ENCODE results near the gene HS6ST3.

HS6ST3 gene

DNA sequence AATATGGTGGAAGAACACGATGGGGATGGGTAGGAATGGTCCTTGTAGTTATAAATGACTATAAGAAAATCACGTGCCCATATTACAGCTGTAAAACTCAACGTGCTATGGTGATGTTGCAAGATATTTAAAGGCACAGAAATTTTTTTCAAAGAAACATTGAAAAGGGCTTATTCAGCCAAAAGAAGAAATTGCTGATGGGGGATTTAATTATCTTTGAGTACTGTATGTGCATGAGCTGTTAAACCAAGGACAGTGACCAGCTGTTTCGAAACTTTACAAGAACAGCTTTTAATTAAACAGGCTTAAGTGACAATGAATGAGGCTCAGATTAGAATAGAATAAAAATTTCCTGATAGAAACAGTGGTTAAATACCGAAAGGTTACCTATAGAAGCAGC, 339.0 kb downstream of the HS6ST3 start:
- Histone ChIP-seq H3K9me3 (ENCODE audit: insufficient read depth, low read length) (no peaks in the 10 kb centered on the region), H3K79me2 (ENCODE audit: low read length) (no peaks in the 10 kb centered on the region), H3K4me2 (ENCODE audit: low read length) (no peak overlapping the region), H3K4me1 (ENCODE audit: low read length) (no peaks in the 10 kb centered on the region), H3K9ac (ENCODE audit: low read length) (no peak overlapping the region), H4K20me1 (ENCODE audit: insufficient read depth, low read length) (no peaks in the 10 kb centered on the region), H2AFZ (ENCODE audit: low read depth, low read length) (no peak overlapping the region), H3K4me3 (ENCODE audit: low read length) (no peak overlapping the region), H3K27ac (ENCODE audit: low read length) (no peak overlapping the region), H3K36me3 (replicated peaks; ENCODE audit: low read depth, low read length) (no peaks in the 10 kb centered on the region), H3K27me3 (ENCODE audit: low read depth, low read length) (no peaks in the 10 kb centered on the region)
- no peak for TF ChIP-seq EZH2phosphoT487 (IDR thresholded peaks at IDR 0.05; ENCODE audit: low read depth)
- TF ChIP-seq, protein P1, sequence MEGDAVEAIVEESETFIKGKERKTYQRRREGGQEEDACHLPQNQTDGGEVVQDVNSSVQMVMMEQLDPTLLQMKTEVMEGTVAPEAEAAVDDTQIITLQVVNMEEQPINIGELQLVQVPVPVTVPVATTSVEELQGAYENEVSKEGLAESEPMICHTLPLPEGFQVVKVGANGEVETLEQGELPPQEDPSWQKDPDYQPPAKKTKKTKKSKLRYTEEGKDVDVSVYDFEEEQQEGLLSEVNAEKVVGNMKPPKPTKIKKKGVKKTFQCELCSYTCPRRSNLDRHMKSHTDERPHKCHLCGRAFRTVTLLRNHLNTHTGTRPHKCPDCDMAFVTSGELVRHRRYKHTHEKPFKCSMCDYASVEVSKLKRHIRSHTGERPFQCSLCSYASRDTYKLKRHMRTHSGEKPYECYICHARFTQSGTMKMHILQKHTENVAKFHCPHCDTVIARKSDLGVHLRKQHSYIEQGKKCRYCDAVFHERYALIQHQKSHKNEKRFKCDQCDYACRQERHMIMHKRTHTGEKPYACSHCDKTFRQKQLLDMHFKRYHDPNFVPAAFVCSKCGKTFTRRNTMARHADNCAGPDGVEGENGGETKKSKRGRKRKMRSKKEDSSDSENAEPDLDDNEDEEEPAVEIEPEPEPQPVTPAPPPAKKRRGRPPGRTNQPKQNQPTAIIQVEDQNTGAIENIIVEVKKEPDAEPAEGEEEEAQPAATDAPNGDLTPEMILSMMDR (IDR thresholded peaks at IDR 0.05; ENCODE audit: low read depth, low read length): no peak

DNA sequence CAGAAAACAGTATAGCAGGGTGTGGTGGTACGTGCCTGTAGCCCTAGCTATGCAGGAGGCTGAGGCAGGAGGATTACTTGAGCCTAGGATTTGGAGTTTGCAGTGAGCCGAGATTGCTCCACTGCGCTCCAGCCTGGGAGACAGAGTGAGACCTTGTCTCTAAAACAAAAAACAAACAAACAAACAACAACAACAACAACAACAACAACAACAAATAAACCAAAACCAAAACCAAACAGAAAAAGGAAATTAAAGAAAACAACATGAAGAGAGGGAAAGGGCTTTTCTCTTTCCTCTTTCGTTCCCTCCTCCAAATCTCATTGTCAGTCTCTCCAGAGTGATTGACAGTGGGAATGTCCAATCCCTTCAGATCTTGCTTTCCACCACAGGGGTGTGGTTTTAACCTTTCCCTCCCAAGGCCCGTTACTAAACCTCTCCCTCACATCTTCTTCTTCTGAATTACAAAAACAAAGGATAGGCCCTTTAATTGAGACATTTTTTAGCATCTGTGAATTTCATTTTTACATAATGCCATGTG, 341.2 kb downstream of the HS6ST3 start:
- Histone ChIP-seq H2AFZ (ENCODE audit: low read depth, low read length) (no peak overlapping the region), H3K4me3 (ENCODE audit: low read length) (no peak overlapping the region), H3K9me3 (ENCODE audit: insufficient read depth, low read length) (no peaks in the 10 kb centered on the region), H3K4me1 (ENCODE audit: low read length) (no peaks in the 10 kb centered on the region), H3K27ac (ENCODE audit: low read length) (no peak overlapping the region), H3K9ac (ENCODE audit: low read length) (no peak overlapping the region), H3K4me2 (ENCODE audit: low read length) (no peak overlapping the region), H4K20me1 (ENCODE audit: insufficient read depth, low read length) (no peaks in the 10 kb centered on the region), H3K27me3 (ENCODE audit: low read depth, low read length) (no peaks in the 10 kb centered on the region), H3K79me2 (ENCODE audit: low read length) (no peaks in the 10 kb centered on the region), H3K36me3 (replicated peaks; ENCODE audit: low read depth, low read length) (no peaks in the 10 kb centered on the region)
- no peak for TF ChIP-seq EZH2phosphoT487 (IDR thresholded peaks at IDR 0.05; ENCODE audit: low read depth)
- TF ChIP-seq, protein P1 (IDR thresholded peaks at IDR 0.05; ENCODE audit: low read depth, low read length): no peak

DNA sequence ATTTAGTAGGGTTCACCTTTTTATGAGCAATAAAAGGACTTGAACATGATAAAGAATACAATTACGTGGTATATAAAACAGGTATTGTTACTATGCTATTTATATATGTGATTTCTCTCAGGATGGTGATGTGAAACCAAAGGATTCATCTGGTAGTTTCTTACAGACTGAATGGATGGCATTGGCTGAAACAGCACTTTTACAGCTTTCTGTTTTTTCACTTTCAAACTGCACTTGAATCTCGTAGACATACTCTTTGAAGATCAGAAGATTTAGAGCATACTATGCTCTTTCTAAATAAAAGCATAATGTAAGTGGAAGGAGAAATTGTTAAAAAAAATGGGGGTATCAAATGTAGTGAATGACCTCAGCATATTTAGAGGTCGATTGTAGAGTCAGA, 354.8 kb downstream of the HS6ST3 start:
- Histone ChIP-seq H3K9ac (ENCODE audit: low read length) (no peak overlapping the region), H4K20me1 (ENCODE audit: insufficient read depth, low read length) (no peaks in the 10 kb centered on the region), H3K9me3 (ENCODE audit: insufficient read depth, low read length) (no peaks in the 10 kb centered on the region), H3K27ac (ENCODE audit: low read length) (no peak overlapping the region), H3K4me3 (ENCODE audit: low read length) (no peak overlapping the region), H2AFZ (ENCODE audit: low read depth, low read length) (no peak overlapping the region), H3K4me1 (ENCODE audit: low read length) (no peaks in the 10 kb centered on the region), H3K36me3 (replicated peaks; ENCODE audit: low read depth, low read length) (no peaks in the 10 kb centered on the region), H3K79me2 (ENCODE audit: low read length) (no peaks in the 10 kb centered on the region), H3K4me2 (ENCODE audit: low read length) (no peak overlapping the region), H3K27me3 (ENCODE audit: low read depth, low read length) (no peaks in the 10 kb centered on the region)
- TF ChIP-seq, protein P1 (IDR thresholded peaks at IDR 0.05; ENCODE audit: low read depth, low read length): no peak
- no peak for TF ChIP-seq EZH2phosphoT487 (IDR thresholded peaks at IDR 0.05; ENCODE audit: low read depth)

DNA sequence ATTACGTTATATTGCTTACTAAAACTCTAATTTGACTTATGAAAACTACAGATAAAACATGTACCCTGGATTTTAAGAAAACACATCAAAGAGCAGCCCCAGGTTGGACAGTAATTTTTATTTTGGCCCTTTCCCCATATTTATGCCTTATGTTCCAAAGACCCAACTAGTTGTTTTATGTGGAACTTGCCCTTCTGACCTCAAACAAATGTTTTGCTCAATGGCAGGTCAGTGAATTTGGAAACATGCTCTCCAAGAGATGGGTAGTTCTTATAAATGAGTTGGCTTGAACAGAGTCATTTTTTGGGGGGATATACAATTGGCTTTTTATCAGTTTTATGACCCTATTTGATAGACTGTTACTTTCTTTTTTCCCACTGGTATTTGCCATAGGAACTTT, 360.0 kb downstream of the HS6ST3 start:
- Histone ChIP-seq H3K27me3 (ENCODE audit: low read depth, low read length) (no peaks in the 10 kb centered on the region), H3K79me2 (ENCODE audit: low read length) (no peaks in the 10 kb centered on the region), H3K9ac (ENCODE audit: low read length) (no peak overlapping the region), H3K4me1 (ENCODE audit: low read length) (no peaks in the 10 kb centered on the region), H4K20me1 (ENCODE audit: insufficient read depth, low read length) (no peaks in the 10 kb centered on the region), H2AFZ (ENCODE audit: low read depth, low read length) (no peak overlapping the region), H3K4me3 (ENCODE audit: low read length) (no peak overlapping the region), H3K4me2 (ENCODE audit: low read length) (no peak overlapping the region), H3K27ac (ENCODE audit: low read length) (no peak overlapping the region), H3K9me3 (ENCODE audit: insufficient read depth, low read length) (no peaks in the 10 kb centered on the region), H3K36me3 (replicated peaks; ENCODE audit: low read depth, low read length) (no peaks in the 10 kb centered on the region)
- TF ChIP-seq, protein P1 (IDR thresholded peaks at IDR 0.05; ENCODE audit: low read depth, low read length): no peak
- TF ChIP-seq EZH2phosphoT487 (IDR thresholded peaks at IDR 0.05; ENCODE audit: low read depth): no peak

All from OCI-LY3 (cell line).